Spleen (tissue), 7 donors: ENCODE results near the gene XPO6.

Experiments used
- POLR2A ChIP-seq, 3 donors: fragments of 450-650 bp; IDR thresholded peaks; one replicate each; pipeline ENCODE4 v1.5.1; 2017; ENCODE audit warnings: antibody characterized with exemption in 3 of 3, mild to moderate bottlenecking in 1 of 3
- TF ChIP-seq, protein P1 (sequence below), 11 experiments: fragments of 200-600 bp in 7 of 11; fragments of 450-650 bp in 4 of 11; sonication (generic) in 4 of 11; IDR thresholded peaks in 8 of 11; conservative IDR thresholded peaks in 3 of 11; 1 replicate in 7 of 11; 2 replicates in 4 of 11; pipeline versions ENCODE4 v1.4.0 to v1.8.0; 2016 to 2021; ENCODE audit warnings: antibody characterized with exemption in 11 of 11, inconsistent platforms in 4 of 11, mild to moderate bottlenecking in 1 of 11
- donor health status: DM: no; HTN: no; CAD: no; lungs with moderate emphysema.
- donor health status: DM: no; HTN: no; CAD: no.
- donor health status: DM: no; HTN: no; CAD: no.

DNA sequence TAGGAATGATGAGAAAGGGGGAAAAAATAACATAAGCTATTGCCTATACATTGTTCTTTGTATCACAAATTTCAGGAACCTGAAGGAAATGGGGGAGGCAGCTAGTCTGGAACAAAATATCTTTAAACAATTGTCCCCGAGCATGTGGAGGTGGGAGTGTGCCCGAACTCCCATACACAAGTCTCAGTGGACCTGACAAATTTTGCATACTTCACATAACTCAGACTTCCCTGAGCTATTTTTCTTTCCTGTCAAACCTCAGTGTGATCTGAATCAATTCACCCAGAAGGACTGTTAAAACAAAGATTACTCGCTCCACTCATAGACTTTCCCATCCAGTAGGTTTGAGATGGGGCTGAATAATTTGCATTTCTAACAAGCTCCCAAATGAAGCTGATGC, 1.6 kb upstream of the XPO6 start:
- TF ChIP-seq, protein P1, sequence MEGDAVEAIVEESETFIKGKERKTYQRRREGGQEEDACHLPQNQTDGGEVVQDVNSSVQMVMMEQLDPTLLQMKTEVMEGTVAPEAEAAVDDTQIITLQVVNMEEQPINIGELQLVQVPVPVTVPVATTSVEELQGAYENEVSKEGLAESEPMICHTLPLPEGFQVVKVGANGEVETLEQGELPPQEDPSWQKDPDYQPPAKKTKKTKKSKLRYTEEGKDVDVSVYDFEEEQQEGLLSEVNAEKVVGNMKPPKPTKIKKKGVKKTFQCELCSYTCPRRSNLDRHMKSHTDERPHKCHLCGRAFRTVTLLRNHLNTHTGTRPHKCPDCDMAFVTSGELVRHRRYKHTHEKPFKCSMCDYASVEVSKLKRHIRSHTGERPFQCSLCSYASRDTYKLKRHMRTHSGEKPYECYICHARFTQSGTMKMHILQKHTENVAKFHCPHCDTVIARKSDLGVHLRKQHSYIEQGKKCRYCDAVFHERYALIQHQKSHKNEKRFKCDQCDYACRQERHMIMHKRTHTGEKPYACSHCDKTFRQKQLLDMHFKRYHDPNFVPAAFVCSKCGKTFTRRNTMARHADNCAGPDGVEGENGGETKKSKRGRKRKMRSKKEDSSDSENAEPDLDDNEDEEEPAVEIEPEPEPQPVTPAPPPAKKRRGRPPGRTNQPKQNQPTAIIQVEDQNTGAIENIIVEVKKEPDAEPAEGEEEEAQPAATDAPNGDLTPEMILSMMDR (IDR thresholded peaks at IDR 0.05 in 8 of 11, conservative IDR thresholded peaks at IDR 0.05 in 3 of 11): no peak
- no peak for TF ChIP-seq POLR2A (IDR thresholded peaks at IDR 0.05)
